Activated naive CD8-positive, alpha-beta T cell (primary cell): ENCODE results near the gene REXO1.
"Not testable (repeated sequence)": the region's sequence is repeated elsewhere in the genome, so short reads cannot be mapped to it uniquely, and the experiment has no call there.

Experiments used
- H3K27ac Mint-ChIP-seq: one replicate; pipeline ENCODE4 v1.8.0; 2021; ENCODE audit warnings: mixed read lengths
- H3K27me3 Mint-ChIP-seq: one replicate; pipeline ENCODE4 v1.8.0; 2021; ENCODE audit warnings: mixed read lengths
- H3K36me3 Mint-ChIP-seq: one replicate; pipeline ENCODE4 v1.8.0; 2021; ENCODE audit warnings: mixed read lengths
- H3K4me1 Mint-ChIP-seq: one replicate; pipeline ENCODE4 v1.8.0; 2021; ENCODE audit warnings: low read depth, mixed read lengths
- H3K4me3 Mint-ChIP-seq: one replicate; pipeline ENCODE4 v1.8.0; 2021; ENCODE audit warnings: mild to moderate bottlenecking, mixed read lengths
- H3K9me3 Mint-ChIP-seq: one replicate; pipeline ENCODE4 v1.8.0; 2021; ENCODE audit warnings: low read depth, mixed read lengths

Gene REXO1

GRCh38 chr19:1848399-1849131, at the start of gene REXO1:
REXO1 (minus strand) TSS chr19:1848483; CDS start chr19:1848358, 125 bp downstream.
- Mint-ChIP-seq H3K4me1 (peaks cover 56% of the 10 kb centered on the region), H3K4me3 (peak within 1 kb of the TSS; percentile 93), H3K36me3 (no peaks in the 10 kb centered on the region), H3K9me3 (no peaks in the 10 kb centered on the region), H3K27me3 (no peaks in the 10 kb centered on the region), H3K27ac (peak within 1 kb of the TSS; percentile 94)

GRCh38 chr19:1896508-1896907, 48.2 kb upstream of the REXO1 start:
- peaks cover 27% of the 10 kb centered on the region for H3K4me1 Mint-ChIP-seq
- peak overlapping the region; percentile 47 for H3K4me3 Mint-ChIP-seq
- peak overlapping the region; percentile 98 for H3K27ac Mint-ChIP-seq
- H3K27me3 Mint-ChIP-seq, result no peaks in the 10 kb centered on the region
- H3K36me3 Mint-ChIP-seq, result no peaks in the 10 kb centered on the region
- no peaks in the 10 kb centered on the region for H3K9me3 Mint-ChIP-seq

GRCh38 chr19:1893791-1894190, 45.5 kb upstream of the REXO1 start:
- Mint-ChIP-seq H3K27ac (peak overlapping the region; percentile 81), H3K4me3 (no peak overlapping the region)

GRCh38 chr19:1889907-1890306, 41.6 kb upstream of the REXO1 start:
- Mint-ChIP-seq H3K27me3 (no peaks in the 10 kb centered on the region), H3K36me3 (no peaks in the 10 kb centered on the region), H3K4me3 (no peak overlapping the region), H3K4me1 (peaks cover 7% of the 10 kb centered on the region), H3K9me3 (no peaks in the 10 kb centered on the region), H3K27ac (no peak overlapping the region)

More at GRCh38 chr19:1893791-1894190, 45.5 kb upstream of the REXO1 start:
- Mint-ChIP-seq H3K36me3 (no peaks in the 10 kb centered on the region), H3K27me3 (no peaks in the 10 kb centered on the region), H3K9me3 (no peaks in the 10 kb centered on the region), H3K4me1 (peaks cover 27% of the 10 kb centered on the region)

- Mint-ChIP-seq H3K27me3 (no peaks in the 10 kb centered on the region), H3K27ac (no peak overlapping the region), H3K4me1 (peaks cover 9% of the 10 kb centered on the region), H3K4me3 (no peak overlapping the region), H3K36me3 (no peaks in the 10 kb centered on the region), H3K9me3 (no peaks in the 10 kb centered on the region)
Measured at GRCh38 chr19:1888385-1888784, 40.1 kb upstream of the REXO1 start.

- peaks cover 24% of the 10 kb centered on the region for H3K4me1 Mint-ChIP-seq
- H3K36me3 Mint-ChIP-seq, H3K4me3 Mint-ChIP-seq, H3K27ac Mint-ChIP-seq, H3K27me3 Mint-ChIP-seq, H3K9me3 Mint-ChIP-seq: not testable (repeated sequence)
Measured at GRCh38 chr19:1886360-1886759, 38.1 kb upstream of the REXO1 start.

GRCh38 chr19:1885398-1886119, 37.3 kb upstream of the REXO1 start, which contains the start of gene ABHD17A:
ABHD17A (minus strand) TSS chr19:1885496; CDS start chr19:1881566, 3,930 bp downstream.
- Mint-ChIP-seq H3K4me3 (peak within 1 kb of the TSS; percentile 99), H3K27ac (peak within 1 kb of the TSS; percentile 96)

GRCh38 chr19:1884719-1885334, 36.5 kb upstream of the REXO1 start:
- Mint-ChIP-seq H3K27me3 (no peaks in the 10 kb centered on the region), H3K36me3 (no peaks in the 10 kb centered on the region), H3K9me3 (no peaks in the 10 kb centered on the region), H3K4me1 (peaks cover 27% of the 10 kb centered on the region), H3K27ac (peak overlapping the region; percentile 96), H3K4me3 (peak overlapping the region; percentile 99)

More at GRCh38 chr19:1885398-1886119, 37.3 kb upstream of the REXO1 start, which contains the start of gene ABHD17A:
- H3K36me3 Mint-ChIP-seq, H3K9me3 Mint-ChIP-seq, H3K27me3 Mint-ChIP-seq: not testable (repeated sequence)
- H3K4me1 Mint-ChIP-seq, result peaks cover 27% of the 10 kb centered on the region

GRCh38 chr19:1884291-1884718, 36.0 kb upstream of the REXO1 start:
- Mint-ChIP-seq H3K4me1 (peaks cover 27% of the 10 kb centered on the region), H3K27me3 (no peaks in the 10 kb centered on the region), H3K4me3 (peak overlapping the region; percentile 99), H3K27ac (peak overlapping the region; percentile 96), H3K36me3 (no peaks in the 10 kb centered on the region), H3K9me3 (no peaks in the 10 kb centered on the region)

GRCh38 chr19:1883784-1884183, 35.5 kb upstream of the REXO1 start:
- peak overlapping the region; percentile 96 for H3K27ac Mint-ChIP-seq
- peaks cover 27% of the 10 kb centered on the region for H3K4me1 Mint-ChIP-seq
- no peaks in the 10 kb centered on the region for H3K36me3 Mint-ChIP-seq
- no peaks in the 10 kb centered on the region for H3K9me3 Mint-ChIP-seq
- H3K27me3 Mint-ChIP-seq, result no peaks in the 10 kb centered on the region
- peak overlapping the region; percentile 99 for H3K4me3 Mint-ChIP-seq

- Mint-ChIP-seq H3K4me3 (peak overlapping the region; percentile 99), H3K36me3 (no peaks in the 10 kb centered on the region), H3K9me3 (no peaks in the 10 kb centered on the region), H3K27ac (peak overlapping the region; percentile 96), H3K4me1 (peaks cover 27% of the 10 kb centered on the region), H3K27me3 (no peaks in the 10 kb centered on the region)
Measured at GRCh38 chr19:1882786-1883692, 34.8 kb upstream of the REXO1 start.

- Mint-ChIP-seq H3K36me3 (no peaks in the 10 kb centered on the region), H3K4me1 (peaks cover 26% of the 10 kb centered on the region)
Measured at GRCh38 chr19:1882089-1882785, 34.0 kb upstream of the REXO1 start.

GRCh38 chr19:1881393-1882088, 33.3 kb upstream of the REXO1 start:
- not testable (repeated sequence) for H3K36me3 Mint-ChIP-seq, H3K9me3 Mint-ChIP-seq, H3K27me3 Mint-ChIP-seq
- H3K4me1 Mint-ChIP-seq, result peaks cover 27% of the 10 kb centered on the region
- peak overlapping the region; percentile 99 for H3K4me3 Mint-ChIP-seq
- peak overlapping the region; percentile 96 for H3K27ac Mint-ChIP-seq

More at GRCh38 chr19:1882089-1882785, 34.0 kb upstream of the REXO1 start:
- peak overlapping the region; percentile 96 for H3K27ac Mint-ChIP-seq
- H3K9me3 Mint-ChIP-seq, result no peaks in the 10 kb centered on the region
- H3K4me3 Mint-ChIP-seq, result peak overlapping the region; percentile 99
- H3K27me3 Mint-ChIP-seq, result no peaks in the 10 kb centered on the region
